CD4-positive, alpha-beta T cell treated with Interleukin-1 beta for 1 hour (primary cell): ENCODE results near the gene LINGO3.
"Not testable (repeated sequence)": the region's sequence is repeated elsewhere in the genome, so short reads cannot be mapped to it uniquely, and the experiment has no call there.

Source experiments
- DNase-seq, 2 donors: peaks; one replicate each; pipeline ENCODE4 v3.0.0-alpha.2; 2020 to 2022

Gene LINGO3, protein sequence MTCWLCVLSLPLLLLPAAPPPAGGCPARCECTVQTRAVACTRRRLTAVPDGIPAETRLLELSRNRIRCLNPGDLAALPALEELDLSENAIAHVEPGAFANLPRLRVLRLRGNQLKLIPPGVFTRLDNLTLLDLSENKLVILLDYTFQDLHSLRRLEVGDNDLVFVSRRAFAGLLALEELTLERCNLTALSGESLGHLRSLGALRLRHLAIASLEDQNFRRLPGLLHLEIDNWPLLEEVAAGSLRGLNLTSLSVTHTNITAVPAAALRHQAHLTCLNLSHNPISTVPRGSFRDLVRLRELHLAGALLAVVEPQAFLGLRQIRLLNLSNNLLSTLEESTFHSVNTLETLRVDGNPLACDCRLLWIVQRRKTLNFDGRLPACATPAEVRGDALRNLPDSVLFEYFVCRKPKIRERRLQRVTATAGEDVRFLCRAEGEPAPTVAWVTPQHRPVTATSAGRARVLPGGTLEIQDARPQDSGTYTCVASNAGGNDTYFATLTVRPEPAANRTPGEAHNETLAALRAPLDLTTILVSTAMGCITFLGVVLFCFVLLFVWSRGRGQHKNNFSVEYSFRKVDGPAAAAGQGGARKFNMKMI

DNA sequence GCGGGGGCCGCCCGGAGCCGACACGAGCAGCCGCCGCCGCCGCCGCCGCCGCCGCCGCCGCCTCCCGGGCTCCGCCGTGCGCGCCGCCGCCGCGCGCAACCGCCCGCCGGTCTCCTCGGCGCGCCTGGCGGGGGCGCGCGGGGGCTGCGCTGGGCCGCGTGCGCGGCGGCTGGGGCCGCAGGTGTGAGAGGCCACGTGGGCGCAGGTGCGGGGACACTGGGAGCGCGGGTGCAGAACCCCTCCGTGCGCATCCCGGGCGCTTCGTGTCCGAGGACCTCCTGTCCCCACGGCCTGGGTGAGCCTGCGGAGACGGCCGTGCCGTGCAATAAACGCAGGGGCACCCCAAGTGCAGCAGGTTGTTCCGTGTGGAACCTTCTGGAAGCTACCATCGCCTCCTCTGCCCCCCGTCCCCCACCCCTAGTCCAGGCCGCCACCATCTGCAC is at the start of gene LINGO3:
Gene LINGO3, minus strand, starts transcription at position 41 of the 443 bp plus-strand sequence. CDS start 16,378 bp downstream, outside the sequence.
- DNase-seq = no peak

- DNase-seq = no peak
These were observed 48.2 kb upstream of the LINGO3 start for GRCh38 chr19:2356036-2356646.

GRCh38 chr19:2355168-2356035 is 47.4 kb upstream of the LINGO3 start:
- no peak for DNase-seq

DNA sequence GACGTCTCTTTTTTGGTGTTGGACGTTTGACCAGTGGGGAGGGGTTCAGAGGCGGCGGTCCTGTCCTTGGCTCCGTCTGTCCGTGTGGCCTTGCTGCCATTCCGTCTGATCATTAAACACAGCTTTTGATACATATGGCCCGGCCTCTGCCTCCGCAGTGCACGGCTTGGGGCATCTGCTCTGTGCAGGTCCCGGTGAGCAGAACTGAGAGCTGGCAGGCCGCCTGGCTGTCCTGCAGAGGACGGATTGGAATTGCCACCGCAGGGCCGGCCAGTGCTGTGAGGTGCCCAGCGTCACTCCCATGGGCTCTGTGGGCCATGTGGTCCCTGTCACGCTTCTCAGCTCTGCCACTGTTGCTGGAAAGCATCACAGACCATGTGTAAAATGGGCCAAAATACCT is 46.7 kb upstream of the LINGO3 start:
- no peak for DNase-seq

GRCh38 chr19:2353887-2354592 is 46.1 kb upstream of the LINGO3 start:
- no peak for DNase-seq

- DNase-seq = no peak
These were observed 45.4 kb upstream of the LINGO3 start for GRCh38 chr19:2353159-2353886.

DNA sequence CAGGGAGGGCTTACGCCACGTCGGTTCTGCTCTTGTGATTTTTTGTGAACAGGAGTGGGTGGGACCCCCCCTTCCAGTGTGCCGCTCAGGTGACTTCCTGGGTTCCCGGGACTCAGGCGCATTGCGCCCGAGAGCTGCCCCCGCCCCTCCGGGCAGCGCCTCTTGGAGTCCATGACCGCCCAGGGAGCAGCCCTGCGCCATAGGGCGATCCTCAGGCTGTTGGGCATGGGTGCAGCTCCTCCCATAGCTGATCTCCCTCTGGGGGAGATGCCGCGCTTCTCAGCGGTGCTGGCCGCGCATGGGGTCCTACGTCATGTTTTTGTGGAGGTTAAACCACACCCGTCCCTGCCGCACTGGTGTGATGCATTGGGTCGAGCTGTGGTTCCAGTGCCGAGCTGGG is 44.2 kb upstream of the LINGO3 start:
- DNase-seq = no peak

- DNase-seq = no peak
These were observed 43.6 kb upstream of the LINGO3 start for GRCh38 chr19:2351591-2351990.

- no peak for DNase-seq
These were observed 42.7 kb upstream of the LINGO3 start for GRCh38 chr19:2350656-2351055.

DNA sequence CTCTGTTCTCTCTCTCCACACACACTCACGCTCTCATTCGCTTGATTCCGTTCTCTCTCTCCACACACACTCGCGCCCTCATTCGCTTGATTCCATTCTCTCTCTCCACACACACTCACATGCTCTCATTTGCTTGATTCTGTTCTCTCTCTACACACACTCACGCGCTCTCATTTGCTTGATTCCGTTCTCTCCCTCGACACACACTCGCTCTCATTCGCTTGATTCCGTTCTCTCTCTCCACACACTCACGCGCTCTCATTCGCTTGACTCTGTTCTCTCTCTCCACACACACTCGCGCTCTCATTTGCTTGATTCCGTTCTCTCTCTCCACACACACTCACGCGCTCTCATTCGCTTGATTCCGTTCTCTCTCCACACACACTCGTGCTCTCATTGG is 41.9 kb upstream of the LINGO3 start:
- DNase-seq = not testable (repeated sequence)

- no peak for DNase-seq
These were observed 38.1 kb upstream of the LINGO3 start for GRCh38 chr19:2345794-2346663.

- DNase-seq = no peak
These were observed 37.1 kb upstream of the LINGO3 start for GRCh38 chr19:2345076-2345475.

GRCh38 chr19:2344381-2344870 is 36.5 kb upstream of the LINGO3 start:
- no peak for DNase-seq

DNA sequence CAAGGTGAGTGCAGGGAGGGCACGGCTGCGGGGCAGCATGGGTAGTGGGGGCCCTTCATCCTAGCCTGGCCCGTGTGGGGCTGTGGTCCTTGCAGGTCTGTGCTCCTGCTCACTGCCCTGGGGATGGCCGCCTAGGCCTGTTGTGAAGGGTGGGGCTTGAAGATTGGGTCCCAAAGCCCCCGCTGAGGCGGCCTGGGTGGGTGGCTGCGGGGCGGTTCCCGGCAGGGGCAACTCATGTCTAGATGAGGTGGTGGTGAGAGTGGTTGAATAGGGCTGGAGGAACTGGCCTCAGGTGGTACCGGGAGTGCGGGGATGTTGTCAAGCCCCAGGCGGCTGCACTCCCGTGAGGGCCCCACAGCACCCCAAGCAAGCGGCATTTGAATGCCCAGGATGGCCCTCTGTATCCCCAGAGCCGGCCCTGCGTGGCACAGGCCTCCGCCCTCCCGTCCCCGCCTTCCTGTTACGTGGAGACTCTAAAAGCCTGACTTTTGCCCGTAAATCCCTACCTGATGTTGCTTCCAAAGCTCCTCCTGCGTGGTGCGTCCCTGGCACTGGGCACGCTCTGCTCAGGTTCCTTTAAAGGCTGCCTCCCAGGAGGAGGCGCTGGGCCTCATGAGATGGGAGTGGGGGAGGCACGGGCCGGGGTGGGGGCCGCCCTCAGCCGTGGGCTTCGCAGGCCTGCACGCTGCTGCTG is 35.5 kb upstream of the LINGO3 start:
- no peak for DNase-seq

DNA sequence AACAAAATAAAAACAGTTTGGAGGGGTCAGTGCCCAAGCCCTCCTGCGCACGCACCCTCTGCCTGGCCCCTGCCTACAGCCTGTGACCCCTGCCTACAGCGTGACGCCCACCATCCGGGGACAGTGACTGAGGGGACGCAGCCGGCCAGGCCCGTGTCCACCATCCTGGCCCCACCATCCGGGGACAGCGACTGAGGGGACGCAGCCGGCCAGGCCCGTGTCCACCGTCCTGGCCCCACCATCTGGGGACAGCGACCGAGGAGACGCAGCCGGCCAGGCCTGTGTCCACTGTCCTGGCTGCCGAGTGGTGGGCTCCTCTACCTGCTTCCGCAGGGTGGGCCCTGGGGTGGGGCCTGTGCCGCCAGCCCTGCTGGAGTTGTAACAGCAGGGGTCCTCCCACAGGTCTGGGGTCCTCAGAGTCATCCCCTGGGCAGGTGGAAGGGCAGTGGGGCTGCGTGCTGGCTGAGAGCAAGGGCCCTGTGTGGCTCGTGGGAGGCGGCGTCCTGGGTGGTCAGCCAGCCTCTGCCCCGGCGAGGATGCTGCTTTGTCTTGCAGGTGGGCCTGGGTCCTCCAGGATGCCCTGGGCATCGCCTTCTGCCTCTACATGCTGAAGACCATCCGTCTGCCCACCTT is 34.8 kb upstream of the LINGO3 start:
- DNase-seq = no peak

GRCh38 chr19:2341982-2342381 is 34.0 kb upstream of the LINGO3 start:
- no peak for DNase-seq

DNA sequence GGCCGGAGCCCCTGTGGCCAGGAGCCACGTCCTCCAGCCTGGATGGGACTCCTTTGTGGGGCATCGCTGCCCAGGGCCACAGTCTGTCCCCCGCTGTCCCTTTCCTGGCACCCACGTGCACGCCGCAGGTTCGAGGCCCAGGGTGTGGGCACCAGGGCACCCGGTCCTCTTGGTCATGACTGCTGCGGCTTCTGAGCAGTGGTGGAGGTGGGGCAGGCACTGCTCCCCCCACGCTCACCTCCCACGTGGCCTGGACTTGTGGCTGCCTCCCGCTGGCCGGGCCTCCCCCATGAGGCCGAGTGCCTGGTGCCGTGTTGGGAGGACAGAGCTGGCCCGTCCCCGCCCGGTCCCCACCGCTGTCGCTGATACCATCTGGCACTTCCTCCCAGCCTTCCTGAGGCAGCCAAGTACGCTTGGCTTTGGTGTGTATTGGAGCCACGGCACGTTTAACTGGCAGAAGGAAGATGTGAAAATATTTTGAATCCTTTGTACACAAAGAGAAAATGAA is 33.3 kb upstream of the LINGO3 start:
- no peak for DNase-seq

DNA sequence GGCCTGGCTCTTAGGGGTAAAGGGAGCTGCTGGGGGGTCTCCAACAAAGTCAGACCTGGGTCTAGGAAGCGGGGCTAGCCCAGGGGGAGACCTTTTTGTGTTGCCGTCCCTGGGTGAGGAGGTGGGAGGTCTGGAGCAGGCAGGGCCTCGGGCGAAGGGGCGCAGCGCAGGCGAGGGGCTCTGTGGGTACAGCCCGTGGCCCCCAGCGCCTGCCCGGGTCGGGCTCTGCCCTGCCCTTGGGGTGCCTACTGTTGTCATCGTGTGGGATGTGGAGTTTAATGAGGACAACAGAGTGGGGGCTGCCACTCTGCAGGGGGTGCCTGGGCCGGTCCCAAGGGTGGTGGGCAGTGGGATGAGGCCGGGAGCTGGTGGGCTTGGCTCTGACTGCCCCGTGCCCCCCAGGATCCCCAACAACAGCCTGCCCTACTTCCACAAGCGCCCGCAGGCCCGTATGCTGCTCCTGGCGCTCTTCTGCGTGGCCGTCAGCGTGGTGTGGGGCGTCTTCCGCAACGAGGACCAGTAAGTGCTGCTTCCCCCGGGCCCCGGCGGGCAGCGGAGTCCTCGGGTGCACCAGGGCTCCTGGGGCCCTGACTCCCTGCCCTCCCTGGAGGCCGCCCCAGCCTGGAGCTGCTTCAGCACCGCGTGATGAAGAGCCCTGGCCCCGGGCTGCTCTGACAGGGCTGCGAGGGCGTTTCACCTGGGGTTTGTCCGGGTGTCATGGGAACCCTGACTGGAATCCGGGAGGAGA is 32.7 kb upstream of the LINGO3 start:
- DNase-seq = no peak
